ENCODE results near the gene NPS. TPM values are rescaled to one million over a fixed set of nuclear protein-coding genes. Genes with fewer than 3 reads are reported as not detected.

The NPS gene
- total RNA-seq, 2 donors from 2014 or later = not detected

- DNase-seq (ENCODE audit: low spot score) = no peak
- H3K27me3 ChIP-seq (replicated peaks; ENCODE audit: insufficient read depth) = no peaks in the 10 kb centered on the region
- H3K9me3 ChIP-seq = no peaks in the 10 kb centered on the region
- no peak for TF ChIP-seq CTCF (IDR thresholded peaks at IDR 0.05)
- ATAC-seq (ENCODE audit: insufficient number of reproducible peaks, low FRiP score, low read depth) = no peak
- no peaks in the 10 kb centered on the region for H3K4me1 ChIP-seq (ENCODE audit: control insufficient read depth in 1 of 2, low read depth in 2 of 2)
- no peaks in the 10 kb centered on the region for H3K36me3 ChIP-seq
- no peak overlapping the region for H3K4me3 ChIP-seq
- H3K27ac ChIP-seq = no peak overlapping the region
These were observed 24.9 kb upstream of the NPS start for GRCh38 chr10:127524229-127524628.

GRCh38 chr10:127524908-127525665, 24.0 kb upstream of the NPS start:
- Histone ChIP-seq H3K9me3 (no peaks in the 10 kb centered on the region), H3K36me3 (no peaks in the 10 kb centered on the region), H3K27me3 (replicated peaks; ENCODE audit: insufficient read depth) (no peaks in the 10 kb centered on the region), H3K27ac (no peak overlapping the region), H3K4me3 (no peak overlapping the region), H3K4me1 (ENCODE audit: control insufficient read depth in 1 of 2, low read depth in 2 of 2) (no peaks in the 10 kb centered on the region)
- no peak for ATAC-seq (ENCODE audit: insufficient number of reproducible peaks, low FRiP score, low read depth)
- no peak for DNase-seq (ENCODE audit: low spot score)
- TF ChIP-seq CTCF (IDR thresholded peaks at IDR 0.05) = no peak

GRCh38 chr10:127525686-127526085, 23.4 kb upstream of the NPS start:
- Histone ChIP-seq H3K27ac (no peak overlapping the region), H3K27me3 (replicated peaks; ENCODE audit: insufficient read depth) (no peaks in the 10 kb centered on the region), H3K36me3 (no peaks in the 10 kb centered on the region), H3K4me3 (no peak overlapping the region), H3K4me1 (ENCODE audit: control insufficient read depth in 1 of 2, low read depth in 2 of 2) (no peaks in the 10 kb centered on the region), H3K9me3 (no peaks in the 10 kb centered on the region)
- ATAC-seq (ENCODE audit: insufficient number of reproducible peaks, low FRiP score, low read depth) (no peak), DNase-seq (ENCODE audit: low spot score) (no peak)
- TF ChIP-seq CTCF (IDR thresholded peaks at IDR 0.05) = no peak

- no peak for TF ChIP-seq CTCF (IDR thresholded peaks at IDR 0.05)
- ATAC-seq (ENCODE audit: insufficient number of reproducible peaks, low FRiP score, low read depth) = no peak
These were observed 22.9 kb upstream of the NPS start for GRCh38 chr10:127526161-127526560.

GRCh38 chr10:127527320-127527719, 21.8 kb upstream of the NPS start:
- Histone ChIP-seq H3K27me3 (replicated peaks; ENCODE audit: insufficient read depth) (no peaks in the 10 kb centered on the region), H3K36me3 (no peaks in the 10 kb centered on the region), H3K27ac (no peak overlapping the region), H3K4me1 (ENCODE audit: control insufficient read depth in 1 of 2, low read depth in 2 of 2) (no peaks in the 10 kb centered on the region), H3K9me3 (no peaks in the 10 kb centered on the region), H3K4me3 (no peak overlapping the region)
- no peak for DNase-seq (ENCODE audit: low spot score)
- TF ChIP-seq CTCF (IDR thresholded peaks at IDR 0.05) = no peak
- ATAC-seq (ENCODE audit: insufficient number of reproducible peaks, low FRiP score, low read depth) = no peak

More at GRCh38 chr10:127526161-127526560, 22.9 kb upstream of the NPS start:
- Histone ChIP-seq H3K36me3 (no peaks in the 10 kb centered on the region), H3K4me3 (no peak overlapping the region), H3K27ac (no peak overlapping the region), H3K9me3 (no peaks in the 10 kb centered on the region), H3K27me3 (replicated peaks; ENCODE audit: insufficient read depth) (no peaks in the 10 kb centered on the region), H3K4me1 (ENCODE audit: control insufficient read depth in 1 of 2, low read depth in 2 of 2) (no peaks in the 10 kb centered on the region)
- DNase-seq (ENCODE audit: low spot score) = no peak

Measured in thoracic aorta (tissue), 2 donors.